ENCODE results near the gene FBXO22.

- TF ChIP-seq CTCF (IDR thresholded peaks at IDR 0.05) (no peak), POLR2A (IDR thresholded peaks at IDR 0.05) (no peak)
These were observed 42.3 kb downstream of the FBXO22 start for GRCh38 chr15:75945953-75946352.
